GM18526 (cell line): ENCODE measurements around the gene PCSK4.

Source experiments
- POLR2A ChIP-seq: IDR thresholded peaks from 3 replicates; pipeline ENCODE4 v1.6.1; 2011; ENCODE audit not compliant: insufficient read length; ENCODE audit errors: extremely low read depth

The PCSK4 gene

GRCh38 chr19:1523412-1524286 lies 33.5 kb upstream of the PCSK4 start, which contains the start of gene PLK5:
TSS of gene PLK5 (plus strand) at chr19:1524077. CDS start at chr19:1526997, 2,920 bp downstream.
- TF ChIP-seq POLR2A, result no peak

DNA sequence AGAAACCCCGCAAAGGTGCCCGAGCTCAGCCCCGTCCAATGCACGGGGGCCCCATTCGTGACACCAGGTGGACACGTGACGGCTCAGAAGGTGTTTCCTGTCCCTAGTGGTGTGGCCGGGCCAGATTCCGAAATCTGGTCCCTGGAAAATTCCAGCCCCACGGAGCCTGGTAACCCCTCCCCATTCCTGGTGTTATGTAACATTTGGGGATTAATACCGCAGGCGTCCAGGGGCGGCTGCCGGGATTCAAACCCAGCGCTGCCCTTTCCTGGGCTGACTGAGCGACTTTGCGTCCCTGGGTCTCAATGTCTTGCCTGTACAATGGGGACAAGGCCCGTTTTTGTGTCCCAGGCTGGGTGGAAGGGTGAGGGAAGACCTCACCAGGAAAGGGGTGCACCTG lies 32.7 kb upstream of the PCSK4 start:
- no peak for TF ChIP-seq POLR2A

- TF ChIP-seq POLR2A, result no peak
Measured at GRCh38 chr19:1522061-1522460, 31.9 kb upstream of the PCSK4 start.

- TF ChIP-seq POLR2A, result no peak
Measured at GRCh38 chr19:1521636-1522035, 31.5 kb upstream of the PCSK4 start.

- TF ChIP-seq POLR2A, result no peak
Measured at GRCh38 chr19:1520203-1520780, 30.1 kb upstream of the PCSK4 start.

GRCh38 chr19:1518471-1518870 lies 28.3 kb upstream of the PCSK4 start:
- no peak for TF ChIP-seq POLR2A

- no peak for TF ChIP-seq POLR2A
Measured at GRCh38 chr19:1516395-1516753, 26.2 kb upstream of the PCSK4 start.

GRCh38 chr19:1514986-1515721 lies 25.0 kb upstream of the PCSK4 start:
- TF ChIP-seq POLR2A, result no peak

- TF ChIP-seq POLR2A, result no peak
Measured at GRCh38 chr19:1514295-1514661, 24.1 kb upstream of the PCSK4 start.

GRCh38 chr19:1513499-1514294 lies 23.5 kb upstream of the PCSK4 start:
- no peak for TF ChIP-seq POLR2A

- no peak for TF ChIP-seq POLR2A
Measured at GRCh38 chr19:1512671-1513498, 22.7 kb upstream of the PCSK4 start, which contains the start of gene ADAMTSL5. TSS of gene ADAMTSL5 (minus strand) at chr19:1513019. CDS start at chr19:1510943, 2,076 bp downstream.

GRCh38 chr19:1511318-1512317 lies 21.5 kb upstream of the PCSK4 start:
- TF ChIP-seq POLR2A, result no peak

DNA sequence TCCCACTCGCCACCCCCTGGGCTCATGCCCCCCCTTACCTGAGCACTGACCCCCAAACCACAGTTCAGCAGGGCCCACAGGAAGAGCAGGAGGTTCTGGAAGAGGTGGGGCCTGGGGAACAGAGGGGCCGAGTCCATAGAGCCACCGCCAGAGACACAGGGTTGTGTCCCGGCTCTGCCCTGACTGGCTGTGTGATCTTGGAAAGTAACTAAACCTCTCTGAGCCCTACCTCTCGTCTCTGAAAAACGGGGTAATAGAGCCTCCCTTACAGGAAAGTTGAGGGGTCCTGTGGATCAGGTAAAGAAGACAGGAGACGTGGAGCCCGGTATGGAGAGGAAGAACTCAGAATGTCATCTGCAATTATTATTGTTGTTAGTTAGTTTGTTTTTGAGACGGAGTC lies 20.7 kb upstream of the PCSK4 start:
- TF ChIP-seq POLR2A, result no peak

GRCh38 chr19:1510442-1510806 lies 20.3 kb upstream of the PCSK4 start:
- no peak for TF ChIP-seq POLR2A
